CD4-positive, alpha-beta T cell treated with Interleukin-6 for 4 hours (primary cell): ENCODE data around the gene IFT25.
"Not testable (repeated sequence)": the region's sequence is repeated elsewhere in the genome, so short reads cannot be mapped to it uniquely, and the experiment has no call there.

ENCODE experiments used
- DNase-seq: peaks from one replicate; pipeline ENCODE4 v3.0.0-alpha.2; 2020; ENCODE audit warnings: mixed read lengths

Gene IFT25

GRCh38 chr1:53945433-53946251 is at the start of gene IFT25:
Gene IFT25, minus strand, starts transcription at chr1:53945699. Its CDS starts 5,617 bp downstream, at chr1:53940082.
- DNase-seq: peak; percentile 99

DNA sequence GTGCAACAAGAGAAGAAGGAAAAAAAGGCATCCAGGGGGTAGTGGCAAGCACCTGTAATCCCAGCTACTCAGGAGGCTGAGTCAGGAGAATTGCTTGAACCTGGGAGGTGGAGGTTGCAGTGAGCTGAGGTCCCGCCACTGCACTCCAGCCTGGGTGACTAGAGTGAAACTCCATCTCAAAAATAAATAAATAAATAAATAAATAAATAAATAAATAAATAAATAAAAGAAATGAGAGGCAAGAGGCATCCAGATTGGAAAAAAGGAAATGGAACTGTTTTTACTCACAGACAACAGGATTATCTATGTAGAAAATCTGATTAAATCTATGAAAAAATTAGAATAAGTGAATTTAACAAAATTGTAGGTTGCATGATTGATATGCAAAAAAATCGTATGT is 49.0 kb upstream of the IFT25 start:
- DNase-seq: not testable (repeated sequence)

GRCh38 chr1:53992085-53992874 is 46.8 kb upstream of the IFT25 start:
- DNase-seq: no peak

DNA sequence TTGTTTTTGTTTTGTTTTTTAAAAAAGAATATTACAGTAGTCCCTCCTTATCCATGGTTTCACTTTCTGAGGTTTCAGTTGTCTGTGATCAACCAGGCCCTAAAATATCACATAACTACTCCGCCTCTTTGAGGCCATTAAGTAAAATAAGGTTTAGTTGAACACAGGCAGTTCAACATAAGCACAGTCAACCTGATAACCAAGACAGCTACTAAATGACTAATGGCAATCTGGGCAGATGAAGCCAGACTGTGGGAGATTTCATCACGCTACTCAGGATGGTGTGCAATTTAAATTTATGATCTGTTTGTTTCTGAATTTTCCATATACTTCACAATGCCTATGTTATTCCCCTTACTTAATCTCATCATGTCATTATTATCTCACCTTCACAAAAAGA is 42.4 kb upstream of the IFT25 start:
- DNase-seq: no peak

DNA sequence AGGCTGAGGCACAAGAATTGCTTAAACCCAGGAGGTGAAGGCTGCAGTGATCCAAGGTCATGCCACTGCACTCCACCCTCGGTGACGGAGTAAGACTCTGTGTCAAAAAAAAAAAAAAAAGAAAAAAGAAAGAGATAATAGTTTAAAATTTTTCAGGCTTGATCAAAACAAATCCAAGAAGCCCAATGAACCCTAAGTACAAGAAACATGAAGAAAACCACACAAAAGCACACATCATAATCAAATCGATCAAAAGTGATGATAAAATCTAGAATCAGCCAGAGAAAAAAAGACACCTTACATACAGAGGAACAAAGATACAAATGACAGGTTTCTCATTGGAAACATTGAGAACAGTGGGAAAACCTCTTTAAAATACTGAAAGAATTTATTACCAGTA is 41.0 kb upstream of the IFT25 start:
- DNase-seq: no peak

DNA sequence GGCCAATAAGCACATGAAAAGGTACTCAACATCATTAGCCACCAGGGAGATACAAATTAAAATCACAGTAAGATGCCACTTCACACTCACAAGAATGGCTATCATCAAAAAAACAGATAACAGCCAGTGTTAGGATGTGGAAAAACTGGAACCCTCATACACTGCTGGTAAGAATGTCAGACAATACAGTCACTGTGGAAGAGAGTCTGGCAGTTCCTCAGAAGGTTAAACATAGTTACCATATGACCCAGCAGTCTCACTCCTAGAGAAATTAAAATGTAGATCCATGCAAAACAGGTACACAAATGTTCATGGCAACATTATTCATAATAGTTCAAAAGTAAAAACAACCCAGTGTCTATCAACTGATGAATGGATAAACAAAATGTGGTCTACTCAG is 39.2 kb upstream of the IFT25 start:
- DNase-seq: no peak

- no peak for DNase-seq
Measured at GRCh38 chr1:53982763-53983104, 37.2 kb upstream of the IFT25 start.

- no peak for DNase-seq
Measured at GRCh38 chr1:53982034-53982762, 36.7 kb upstream of the IFT25 start.

DNA sequence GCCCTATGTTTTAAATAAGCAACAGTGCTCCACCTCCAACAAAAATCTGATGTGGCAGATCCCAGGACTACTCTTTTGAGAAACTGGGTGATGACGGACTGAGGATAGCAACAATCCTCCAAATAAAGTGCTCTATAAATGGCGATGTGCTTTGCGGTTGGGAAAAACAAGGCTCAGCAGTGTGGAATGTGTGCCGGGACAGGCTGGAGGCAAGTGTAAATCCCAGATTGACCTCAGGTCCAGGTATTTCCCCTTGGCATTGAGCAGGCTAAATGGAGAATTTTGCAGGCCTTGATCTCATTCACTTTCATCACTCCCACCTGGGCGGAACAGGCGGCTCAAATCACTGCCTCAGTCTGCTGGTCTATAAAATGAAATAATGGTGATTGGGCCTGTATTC is 35.7 kb upstream of the IFT25 start:
- DNase-seq: no peak

GRCh38 chr1:53979712-53980450 is 34.4 kb upstream of the IFT25 start:
- no peak for DNase-seq

GRCh38 chr1:53975861-53976260 is 30.4 kb upstream of the IFT25 start:
- no peak for DNase-seq

DNA sequence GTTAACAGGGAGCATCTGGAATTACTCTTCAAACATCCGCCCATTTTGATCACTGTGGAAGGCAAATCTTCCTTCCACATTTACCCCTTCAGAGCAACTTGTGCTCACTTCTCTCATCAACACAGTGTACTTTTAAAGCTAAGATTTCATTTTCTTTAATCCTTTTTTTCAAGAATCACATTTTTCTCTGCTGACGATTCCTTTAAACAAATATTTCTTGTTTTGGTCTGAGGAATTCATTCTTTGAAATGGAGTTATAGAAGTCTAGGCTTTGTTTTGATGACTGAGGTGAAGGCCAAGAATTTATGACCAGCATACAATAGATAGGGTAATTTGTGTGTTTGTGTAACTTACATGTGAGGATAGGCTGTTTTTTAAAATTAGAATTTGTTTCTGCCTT is 26.2 kb upstream of the IFT25 start:
- DNase-seq: no peak

DNA sequence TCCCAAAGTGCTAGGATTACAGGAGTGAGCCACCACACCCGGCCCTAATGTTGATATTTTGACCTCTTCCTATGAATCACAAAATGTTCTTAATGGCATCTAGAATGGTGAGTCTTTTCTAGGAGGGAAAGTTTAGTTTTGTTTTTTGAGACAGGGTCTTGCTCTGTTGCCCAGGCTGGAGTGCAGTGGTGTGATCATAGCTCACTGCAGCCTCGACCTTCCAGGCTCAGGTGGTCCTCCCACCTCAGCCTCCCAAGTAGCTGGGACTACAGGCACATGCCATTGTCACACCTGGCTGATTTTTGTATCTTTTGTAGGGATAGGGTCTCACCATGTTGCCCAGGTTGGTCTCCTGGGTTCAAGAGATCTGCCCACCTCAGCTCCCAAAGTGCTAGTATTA is 23.8 kb upstream of the IFT25 start:
- DNase-seq: not testable (repeated sequence)

GRCh38 chr1:53968125-53968513 is 22.6 kb upstream of the IFT25 start:
- no peak for DNase-seq

DNA sequence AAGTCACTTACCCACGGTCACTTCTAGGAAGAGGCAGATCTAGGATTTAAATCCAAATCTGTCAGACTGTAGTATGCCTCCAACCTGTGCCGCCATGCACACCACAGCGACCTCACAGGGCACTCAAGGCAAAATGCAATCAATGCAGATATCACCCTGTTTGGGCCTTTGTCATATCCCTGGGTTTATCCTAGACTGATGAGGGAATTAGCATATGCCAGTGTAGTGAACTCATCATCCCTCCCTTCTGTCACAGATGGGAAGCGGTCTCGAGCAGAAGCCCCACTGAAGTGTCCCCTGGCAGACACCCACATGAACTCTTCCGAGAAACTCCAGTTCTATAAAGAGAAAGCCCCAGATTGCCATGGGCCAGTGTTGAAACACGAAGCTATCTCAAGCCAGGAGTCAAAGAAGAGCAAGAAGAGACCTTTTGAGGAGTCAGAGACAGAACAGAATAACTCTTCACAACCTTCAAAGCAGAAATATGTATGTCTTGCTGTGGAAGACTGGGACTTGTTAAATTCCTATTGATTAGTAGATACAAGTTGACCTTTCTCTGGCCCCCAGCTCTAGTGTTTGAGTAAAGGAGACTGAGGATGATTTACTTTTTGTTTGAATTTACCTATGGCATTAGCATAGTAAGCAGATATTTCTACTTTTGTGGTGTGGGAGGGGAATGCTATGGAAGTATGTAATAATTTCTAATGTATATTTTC is 22.1 kb upstream of the IFT25 start:
- DNase-seq: no peak

GRCh38 chr1:53966794-53967193 is 21.3 kb upstream of the IFT25 start:
- no peak for DNase-seq

GRCh38 chr1:53964109-53964508 is 18.6 kb upstream of the IFT25 start:
- DNase-seq: no peak

- no peak for DNase-seq
Measured at GRCh38 chr1:53963460-53963859, 18.0 kb upstream of the IFT25 start.

- DNase-seq: no peak
Measured at GRCh38 chr1:53962395-53962794, 16.9 kb upstream of the IFT25 start.

DNA sequence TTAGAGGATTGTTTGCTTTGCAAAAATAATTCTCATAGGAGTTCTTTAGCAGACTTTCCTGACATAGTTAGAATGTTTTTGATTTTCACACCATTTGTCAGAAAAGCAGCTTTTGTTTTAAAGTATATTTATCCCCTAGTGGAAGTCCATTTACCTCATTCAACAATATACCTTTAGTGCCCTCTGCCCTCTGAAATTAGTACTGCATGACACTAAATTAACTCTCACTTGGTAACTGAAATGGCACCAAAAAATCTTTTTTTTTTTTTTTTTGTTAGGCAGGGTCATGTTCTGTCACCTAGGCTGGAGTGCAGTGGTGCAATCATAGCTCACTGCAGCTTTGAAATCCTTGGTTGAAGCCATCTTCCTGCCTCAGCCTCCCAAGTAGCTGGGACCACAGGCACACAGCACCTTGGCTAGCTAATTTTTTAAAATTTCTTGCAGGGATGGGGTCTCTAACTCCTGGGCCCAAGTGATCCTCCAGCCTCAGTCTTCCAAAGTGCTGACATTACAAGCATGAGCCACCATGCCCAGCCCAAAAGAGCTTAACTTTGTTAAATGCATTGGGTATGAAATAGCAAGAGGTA is 14.3 kb upstream of the IFT25 start:
- peak; percentile 13 for DNase-seq

- DNase-seq: no peak
Measured at GRCh38 chr1:53957194-53957818, 11.8 kb upstream of the IFT25 start.
